PC-9 (cell line): ENCODE results near the gene HMGN1.

Source experiments
- EZH2 ChIP-seq: fragments of 200-600 bp; sonication (generic); IDR thresholded peaks from 2 replicates; pipeline ENCODE4 v1.8.0; 2017; ENCODE audit warnings: antibody characterized with exemption, low read depth
- TF ChIP-seq, protein P1 (sequence below): fragments of 200-600 bp; sonication (generic); conservative IDR thresholded peaks from 2 replicates; pipeline ENCODE4 v1.6.1; 2017; ENCODE audit warnings: mixed run types, antibody characterized with exemption, mild to moderate bottlenecking, moderate library complexity

DNA sequence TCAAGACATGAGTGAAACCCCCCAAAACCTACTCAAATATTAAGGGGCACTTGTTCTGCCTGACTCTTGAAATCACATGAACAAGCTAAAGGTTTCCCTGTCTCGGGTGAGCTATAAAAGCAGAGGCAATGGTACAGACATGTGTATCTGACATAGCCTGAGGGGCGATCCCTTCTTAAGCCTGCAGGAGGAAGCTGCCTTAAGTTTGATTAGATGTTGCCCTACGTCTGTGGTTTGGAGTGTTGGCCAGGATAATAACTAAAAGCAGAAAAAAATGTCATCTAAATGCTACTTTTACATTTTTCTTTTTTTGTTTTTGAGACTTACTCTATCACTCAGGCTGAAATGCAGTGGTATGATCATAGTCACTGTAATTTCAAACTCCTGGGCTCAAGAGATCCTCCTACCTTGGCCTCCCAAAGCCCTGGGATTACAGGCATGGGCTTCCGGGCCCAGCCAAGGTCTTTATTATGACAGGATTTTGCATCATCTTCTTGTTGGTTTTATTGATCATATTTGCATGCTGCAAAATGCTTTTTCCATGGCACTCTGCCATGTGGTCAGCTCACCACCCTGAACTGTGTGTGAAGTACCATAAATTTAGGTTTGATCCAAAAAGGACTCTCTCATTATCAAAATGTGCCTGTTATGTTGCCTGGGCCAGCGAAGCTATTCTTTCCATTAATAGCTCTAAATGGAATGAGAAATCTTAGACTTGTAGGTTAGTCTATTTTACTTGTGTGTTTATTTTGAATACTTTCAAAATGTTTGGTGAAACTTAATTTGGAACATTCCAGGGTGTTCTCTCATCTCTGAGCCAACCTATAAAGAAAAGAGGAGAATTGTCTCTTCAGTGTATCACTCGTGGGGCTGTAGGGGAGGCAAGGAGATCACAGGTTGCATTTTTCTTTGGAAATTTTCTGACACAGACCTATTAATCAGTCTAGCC, 15.0 kb upstream of the HMGN1 start:
- TF ChIP-seq, protein P1, sequence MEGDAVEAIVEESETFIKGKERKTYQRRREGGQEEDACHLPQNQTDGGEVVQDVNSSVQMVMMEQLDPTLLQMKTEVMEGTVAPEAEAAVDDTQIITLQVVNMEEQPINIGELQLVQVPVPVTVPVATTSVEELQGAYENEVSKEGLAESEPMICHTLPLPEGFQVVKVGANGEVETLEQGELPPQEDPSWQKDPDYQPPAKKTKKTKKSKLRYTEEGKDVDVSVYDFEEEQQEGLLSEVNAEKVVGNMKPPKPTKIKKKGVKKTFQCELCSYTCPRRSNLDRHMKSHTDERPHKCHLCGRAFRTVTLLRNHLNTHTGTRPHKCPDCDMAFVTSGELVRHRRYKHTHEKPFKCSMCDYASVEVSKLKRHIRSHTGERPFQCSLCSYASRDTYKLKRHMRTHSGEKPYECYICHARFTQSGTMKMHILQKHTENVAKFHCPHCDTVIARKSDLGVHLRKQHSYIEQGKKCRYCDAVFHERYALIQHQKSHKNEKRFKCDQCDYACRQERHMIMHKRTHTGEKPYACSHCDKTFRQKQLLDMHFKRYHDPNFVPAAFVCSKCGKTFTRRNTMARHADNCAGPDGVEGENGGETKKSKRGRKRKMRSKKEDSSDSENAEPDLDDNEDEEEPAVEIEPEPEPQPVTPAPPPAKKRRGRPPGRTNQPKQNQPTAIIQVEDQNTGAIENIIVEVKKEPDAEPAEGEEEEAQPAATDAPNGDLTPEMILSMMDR = no peak
- no peak for TF ChIP-seq EZH2
